Astrocyte (in vitro differentiated cells and primary cell): ENCODE data around the gene SDSL. TPM values are rescaled to one million over a fixed set of nuclear protein-coding genes. Genes with fewer than 3 reads are reported as not detected.

Source experiments
- DNase-seq: peaks from one replicate; pipeline ENCODE4 v3.0.0-alpha.2; 2010; ENCODE audit warnings: low read depth
- FAIRE-seq: peaks from 2 replicates; lab custom pipeline; 2011; peaks lifted over from hg19 to GRCh38; lab: Jason Lieb, UNC
- H2AFZ ChIP-seq: 2 replicates; pipeline ENCODE4 v1.6.0; 2012; ENCODE audit warnings: low read depth, low read length, inconsistent platforms
- H3K27ac ChIP-seq: 2 replicates; pipeline ENCODE4 v1.5.1; 2011; ENCODE audit warnings: low read depth, low read length, inconsistent platforms
- H3K27me3 ChIP-seq: 2 replicates; pipeline ENCODE4 v1.6.0; 2011; ENCODE audit warnings: low read length, inconsistent platforms; ENCODE audit not compliant: insufficient read depth
- H3K36me3 ChIP-seq: 2 replicates; pipeline ENCODE4 v1.5.1; 2011; ENCODE audit warnings: low read length, inconsistent platforms; ENCODE audit not compliant: insufficient read depth
- H3K4me1 ChIP-seq: 2 replicates; pipeline ENCODE4 v1.5.1; 2011; ENCODE audit warnings: low read length, inconsistent platforms; ENCODE audit not compliant: insufficient read depth
- H3K4me2 ChIP-seq: 2 replicates; pipeline ENCODE4 v1.6.0; 2012; ENCODE audit warnings: low read length, inconsistent platforms
- H3K4me3 ChIP-seq: 2 replicates; pipeline ENCODE4 v1.5.1; 2011; ENCODE audit warnings: low read depth, mild to moderate bottlenecking, low read length, inconsistent platforms; ENCODE audit not compliant: insufficient read depth
- H3K79me2 ChIP-seq: 2 replicates; pipeline ENCODE4 v1.6.0; 2012; ENCODE audit warnings: mild to moderate bottlenecking, low read length, inconsistent platforms; ENCODE audit not compliant: insufficient read depth
- H3K9ac ChIP-seq: 2 replicates; pipeline ENCODE4 v1.6.0; 2012; ENCODE audit warnings: mild to moderate bottlenecking, low read length, inconsistent platforms
- H3K9me3 ChIP-seq: 2 replicates; pipeline ENCODE4 v1.5.1; 2012; ENCODE audit warnings: low read depth, mild to moderate bottlenecking, low read length, inconsistent platforms; ENCODE audit not compliant: insufficient read depth
- H4K20me1 ChIP-seq: 2 replicates; pipeline ENCODE4 v1.6.0; 2012; ENCODE audit warnings: low read length, inconsistent platforms; ENCODE audit not compliant: insufficient read depth
- H3K27ac Mint-ChIP-seq: one replicate; pipeline ENCODE4 v1.8.0; 2021; ENCODE audit warnings: mild to moderate bottlenecking, mixed read lengths; ENCODE audit not compliant: unreplicated experiment
- H3K27me3 Mint-ChIP-seq: one replicate; pipeline ENCODE4 v1.8.0; 2021; ENCODE audit warnings: low read depth, mixed read lengths; ENCODE audit not compliant: unreplicated experiment
- H3K36me3 Mint-ChIP-seq: one replicate; pipeline ENCODE4 v1.8.0; 2021; ENCODE audit warnings: low read depth, mixed read lengths; ENCODE audit not compliant: unreplicated experiment
- H3K4me1 Mint-ChIP-seq: one replicate; pipeline ENCODE4 v1.8.0; 2021; ENCODE audit warnings: low read depth, mixed read lengths; ENCODE audit not compliant: unreplicated experiment
- H3K4me3 Mint-ChIP-seq: one replicate; pipeline ENCODE4 v1.8.0; 2021; ENCODE audit warnings: mild to moderate bottlenecking, moderate library complexity, mixed read lengths; ENCODE audit not compliant: unreplicated experiment
- H3K9me3 Mint-ChIP-seq: one replicate; pipeline ENCODE4 v1.8.0; 2021; ENCODE audit warnings: mild to moderate bottlenecking, mixed read lengths; ENCODE audit not compliant: unreplicated experiment
- EZH2 ChIP-seq: IDR thresholded peaks from 2 replicates; pipeline ENCODE4 v1.6.1; 2012; ENCODE audit warnings: mild to moderate bottlenecking, low read length, inconsistent platforms; ENCODE audit not compliant: insufficient read depth
- total RNA-seq: library from RNA; stranded (reverse); gene quantifications from 2 replicates; pipeline ENCODE4 v1.2.1, GENCODE V29; 2021
- TF ChIP-seq, protein P1 (sequence below): IDR thresholded peaks from 2 replicates; pipeline ENCODE4 v1.5.1; 2011; ENCODE audit warnings: low read depth, mild to moderate bottlenecking, inconsistent platforms, low read length, moderate library complexity; ENCODE audit not compliant: insufficient read depth

Gene SDSL
- total RNA-seq, 1 donor from 2014 or later: 9.5 TPM

DNA sequence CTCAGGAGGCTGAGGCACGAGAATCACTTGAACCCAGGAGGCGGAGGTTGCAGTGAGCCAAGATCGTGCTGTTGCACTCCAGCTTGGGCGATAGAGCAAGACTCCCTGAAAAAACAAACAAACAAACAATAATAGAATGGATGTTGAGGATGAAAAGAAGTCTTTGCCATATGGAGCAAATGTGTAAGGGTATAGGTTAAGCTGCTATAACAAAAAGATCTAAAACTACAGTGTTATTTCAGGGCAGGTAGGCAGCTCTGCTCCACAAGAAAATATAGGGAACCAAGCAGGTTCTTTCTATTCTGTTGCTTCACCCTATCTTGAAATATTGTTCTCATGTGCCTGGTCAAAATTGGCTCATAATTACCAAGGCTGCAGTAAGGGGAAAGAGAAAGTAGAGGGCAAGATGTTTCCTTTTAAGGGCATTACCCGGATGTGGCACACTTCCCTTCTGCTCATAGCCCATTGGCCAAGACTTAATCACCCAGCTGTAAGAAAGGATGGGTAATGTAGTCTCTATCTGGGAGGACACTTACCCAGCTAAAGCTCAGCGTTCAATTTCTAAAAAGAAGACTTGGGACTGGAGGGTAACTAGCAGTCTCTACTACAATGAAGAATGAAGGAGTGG is 23.5 kb downstream of the SDSL start:
- Histone ChIP-seq H3K9ac (no peak overlapping the region), H3K27ac (no peak overlapping the region), H3K9me3 (no peaks in the 10 kb centered on the region), H3K4me3 (no peak overlapping the region), H3K79me2 (no peaks in the 10 kb centered on the region), H2AFZ (no peak overlapping the region), H4K20me1 (no peaks in the 10 kb centered on the region), H3K36me3 (no peaks in the 10 kb centered on the region), H3K27me3 (peaks cover 14% of the 10 kb centered on the region), H3K4me1 (no peaks in the 10 kb centered on the region), H3K4me2 (no peak overlapping the region)
- Mint-ChIP-seq H3K4me3 (no peak overlapping the region), H3K36me3 (no peaks in the 10 kb centered on the region), H3K9me3 (peaks cover 7% of the 10 kb centered on the region), H3K4me1 (no peaks in the 10 kb centered on the region), H3K27me3 (peaks cover 40% of the 10 kb centered on the region), H3K27ac (no peak overlapping the region)
- TF ChIP-seq EZH2: no peak
- TF ChIP-seq, protein P1, sequence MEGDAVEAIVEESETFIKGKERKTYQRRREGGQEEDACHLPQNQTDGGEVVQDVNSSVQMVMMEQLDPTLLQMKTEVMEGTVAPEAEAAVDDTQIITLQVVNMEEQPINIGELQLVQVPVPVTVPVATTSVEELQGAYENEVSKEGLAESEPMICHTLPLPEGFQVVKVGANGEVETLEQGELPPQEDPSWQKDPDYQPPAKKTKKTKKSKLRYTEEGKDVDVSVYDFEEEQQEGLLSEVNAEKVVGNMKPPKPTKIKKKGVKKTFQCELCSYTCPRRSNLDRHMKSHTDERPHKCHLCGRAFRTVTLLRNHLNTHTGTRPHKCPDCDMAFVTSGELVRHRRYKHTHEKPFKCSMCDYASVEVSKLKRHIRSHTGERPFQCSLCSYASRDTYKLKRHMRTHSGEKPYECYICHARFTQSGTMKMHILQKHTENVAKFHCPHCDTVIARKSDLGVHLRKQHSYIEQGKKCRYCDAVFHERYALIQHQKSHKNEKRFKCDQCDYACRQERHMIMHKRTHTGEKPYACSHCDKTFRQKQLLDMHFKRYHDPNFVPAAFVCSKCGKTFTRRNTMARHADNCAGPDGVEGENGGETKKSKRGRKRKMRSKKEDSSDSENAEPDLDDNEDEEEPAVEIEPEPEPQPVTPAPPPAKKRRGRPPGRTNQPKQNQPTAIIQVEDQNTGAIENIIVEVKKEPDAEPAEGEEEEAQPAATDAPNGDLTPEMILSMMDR: no peak
- DNase-seq (no peak), FAIRE-seq (no peak)

DNA sequence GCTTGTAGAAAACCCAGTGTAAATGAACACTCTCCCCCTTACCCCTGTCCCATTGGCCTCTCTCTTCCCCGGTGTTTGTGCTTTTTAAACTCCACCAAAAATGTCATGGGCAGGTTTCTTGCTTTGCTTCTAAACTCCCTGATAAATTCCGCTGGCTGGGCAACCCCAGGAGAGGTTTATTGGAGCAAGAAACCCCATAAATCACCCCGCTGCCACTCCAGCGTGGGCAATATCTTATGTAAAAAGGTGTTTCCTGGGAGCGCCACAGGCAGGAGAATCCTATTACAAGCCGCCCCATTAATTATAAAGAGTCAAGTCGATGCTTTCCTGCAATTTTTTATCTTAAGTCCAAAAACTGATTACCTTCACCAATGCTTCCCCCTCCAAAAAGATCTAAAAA is 26.7 kb downstream of the SDSL start:
- Histone ChIP-seq H3K9me3 (no peaks in the 10 kb centered on the region), H2AFZ (no peak overlapping the region), H3K36me3 (no peaks in the 10 kb centered on the region), H3K4me1 (no peaks in the 10 kb centered on the region), H3K4me3 (no peak overlapping the region), H3K27ac (no peak overlapping the region), H3K79me2 (no peaks in the 10 kb centered on the region), H4K20me1 (no peaks in the 10 kb centered on the region), H3K9ac (no peak overlapping the region), H3K4me2 (no peak overlapping the region), H3K27me3 (peaks cover 4% of the 10 kb centered on the region)
- TF ChIP-seq, protein P1: no peak
- no peak for TF ChIP-seq EZH2
- Mint-ChIP-seq H3K4me1 (no peaks in the 10 kb centered on the region), H3K36me3 (no peaks in the 10 kb centered on the region), H3K9me3 (peaks cover 7% of the 10 kb centered on the region), H3K27me3 (peaks cover 44% of the 10 kb centered on the region), H3K4me3 (no peak overlapping the region), H3K27ac (no peak overlapping the region)
- FAIRE-seq (no peak), DNase-seq (no peak)

DNA sequence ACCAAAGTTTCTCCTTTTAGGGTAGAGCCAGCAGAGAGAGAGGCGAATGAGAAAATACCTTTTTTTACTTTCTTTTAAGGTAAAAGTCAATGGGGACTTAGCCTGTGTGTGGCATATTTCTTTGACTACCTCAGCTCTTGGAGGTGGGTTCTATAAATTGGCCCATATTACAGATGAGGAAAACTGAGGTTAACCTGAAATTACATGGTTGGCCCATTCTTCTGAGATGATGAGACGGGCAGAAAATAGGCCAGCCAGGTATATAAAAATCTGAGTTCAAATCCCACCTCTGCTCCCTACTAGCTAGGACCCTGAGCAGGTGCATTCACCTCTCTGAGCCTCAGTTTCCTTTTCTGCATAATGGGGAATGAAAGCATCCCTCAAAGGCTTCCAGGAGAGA is 27.1 kb downstream of the SDSL start:
- Histone ChIP-seq H3K27me3 (peaks cover 4% of the 10 kb centered on the region), H3K4me3 (no peak overlapping the region), H2AFZ (no peak overlapping the region), H3K79me2 (no peaks in the 10 kb centered on the region), H4K20me1 (no peaks in the 10 kb centered on the region), H3K27ac (no peak overlapping the region), H3K9ac (no peak overlapping the region), H3K9me3 (no peaks in the 10 kb centered on the region), H3K36me3 (no peaks in the 10 kb centered on the region), H3K4me2 (no peak overlapping the region), H3K4me1 (no peaks in the 10 kb centered on the region)
- no peak for DNase-seq
- TF ChIP-seq, protein P1: no peak
- no peak for TF ChIP-seq EZH2
- FAIRE-seq: no peak
- H3K27ac Mint-ChIP-seq: no peak overlapping the region
- peaks cover 7% of the 10 kb centered on the region for H3K9me3 Mint-ChIP-seq
- no peaks in the 10 kb centered on the region for H3K4me1 Mint-ChIP-seq
- H3K27me3 Mint-ChIP-seq: peaks cover 41% of the 10 kb centered on the region
- H3K36me3 Mint-ChIP-seq: no peaks in the 10 kb centered on the region
- no peak overlapping the region for H3K4me3 Mint-ChIP-seq
